DMS153 treated with DMSO at 0.1 percent for 48 hours (cell line): ENCODE measurements around the gene MBD5.
"Not testable (repeated sequence)": the region's sequence is repeated elsewhere in the genome, so short reads cannot be mapped to it uniquely, and the experiment has no call there.

Source experiments
- DNase-seq: peaks from one replicate; lab custom pipeline; 2025; ENCODE audit not compliant: unreplicated experiment; lab: John Stamatoyannopoulos, UW

Gene MBD5

GRCh38 chr2:148542614-148543013, 521.7 kb downstream of the MBD5 start:
- no peak for DNase-seq

- DNase-seq = not testable (repeated sequence)
Measured at GRCh38 chr2:148543088-148543540, 522.2 kb downstream of the MBD5 start.

GRCh38 chr2:148545390-148546256, 524.7 kb downstream of the MBD5 start:
- no peak for DNase-seq

GRCh38 chr2:148546270-148546669, 525.4 kb downstream of the MBD5 start:
- no peak for DNase-seq

- DNase-seq = no peak
Measured at GRCh38 chr2:148548716-148549400, 528.0 kb downstream of the MBD5 start.

GRCh38 chr2:148552675-148553331, 531.9 kb downstream of the MBD5 start:
- peak; percentile 37 for DNase-seq

- no peak for DNase-seq
Measured at GRCh38 chr2:148553332-148553887, 532.5 kb downstream of the MBD5 start.

GRCh38 chr2:148554459-148555247, 533.8 kb downstream of the MBD5 start:
- DNase-seq = no peak

GRCh38 chr2:148555622-148556294, 534.9 kb downstream of the MBD5 start:
- DNase-seq = no peak

- no peak for DNase-seq
Measured at GRCh38 chr2:148557844-148558436, 537.0 kb downstream of the MBD5 start.

- DNase-seq = no peak
Measured at GRCh38 chr2:148560496-148560895, 539.6 kb downstream of the MBD5 start.

- no peak for DNase-seq
Measured at GRCh38 chr2:148561389-148561788, 540.5 kb downstream of the MBD5 start.

- no peak for DNase-seq
Measured at GRCh38 chr2:148565272-148565894, 544.5 kb downstream of the MBD5 start.
